SK-N-MC (cell line): ENCODE measurements around the gene ZFYVE21.

Source experiments
- EZH2 ChIP-seq: fragments of 200-600 bp; sonication (generic); IDR thresholded peaks from one replicate; pipeline ENCODE4 v1.6.1; 2017; ENCODE audit warnings: antibody characterized with exemption
- FOXP2 ChIP-seq: optimal IDR thresholded peaks from 2 replicates; pipeline ENCODE3; 2011; ENCODE audit warnings: mild to moderate bottlenecking, moderate library complexity; ENCODE audit not compliant: insufficient read depth; ENCODE audit errors: extremely low read length, control extremely low read depth
- POLR2AphosphoS5 ChIP-seq: IDR thresholded peaks from 2 replicates; pipeline ENCODE4 v1.6.1; 2012; ENCODE audit warnings: mild to moderate bottlenecking, low read depth, low read length, borderline replicate concordance

DNA sequence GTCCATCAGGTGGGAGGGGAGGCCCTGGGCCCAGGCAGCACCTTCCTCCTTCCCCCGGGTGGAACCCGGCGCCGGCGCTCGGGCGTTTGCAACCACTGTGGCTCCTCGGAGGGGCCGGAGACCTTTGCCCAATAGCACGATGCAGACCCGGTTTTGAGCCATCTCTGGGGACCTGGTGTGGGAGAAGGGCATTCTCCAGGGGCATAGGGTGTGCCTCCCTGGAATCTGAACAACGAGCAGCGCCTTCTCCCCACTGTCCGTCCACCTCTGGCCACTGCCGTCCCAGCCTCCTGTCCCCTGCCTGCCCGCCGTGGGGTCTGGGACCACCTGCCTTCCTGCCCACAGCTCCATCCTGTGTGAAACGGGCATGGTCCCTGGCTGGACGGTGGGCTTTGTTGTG, 12.5 kb downstream of the ZFYVE21 start:
- no peak for TF ChIP-seq EZH2
- TF ChIP-seq POLR2AphosphoS5 = no peak
- no peak for TF ChIP-seq FOXP2
